Measurements from ENCODE around the gene CDIPT. TPM values are rescaled to one million over a fixed set of nuclear protein-coding genes. Genes with fewer than 3 reads are reported as not detected.

The CDIPT gene
- total RNA-seq, 4 donors from 2014 or later: 68.7 to 112 (median 96.7) TPM

DNA sequence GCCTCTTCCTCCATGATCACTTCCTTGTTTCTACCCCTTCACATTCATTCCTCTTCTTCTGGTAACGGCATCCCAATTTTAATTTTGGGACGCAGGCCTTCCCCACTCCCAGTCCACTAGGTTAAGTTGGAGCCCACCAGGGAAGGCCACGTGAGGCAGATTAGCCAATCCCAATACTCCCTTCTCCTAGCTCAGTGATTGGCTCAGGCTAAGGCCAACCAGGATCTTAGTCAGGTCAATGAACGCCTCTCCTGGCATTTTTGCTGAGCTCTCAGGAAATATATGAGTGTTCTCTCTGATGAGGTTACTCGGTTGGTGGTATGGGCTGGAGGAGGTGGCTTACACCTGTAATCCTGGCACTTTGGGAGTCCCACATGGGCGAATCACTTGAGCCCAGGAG, 21.0 kb upstream of the CDIPT start:
- TF ChIP-seq, protein P1, sequence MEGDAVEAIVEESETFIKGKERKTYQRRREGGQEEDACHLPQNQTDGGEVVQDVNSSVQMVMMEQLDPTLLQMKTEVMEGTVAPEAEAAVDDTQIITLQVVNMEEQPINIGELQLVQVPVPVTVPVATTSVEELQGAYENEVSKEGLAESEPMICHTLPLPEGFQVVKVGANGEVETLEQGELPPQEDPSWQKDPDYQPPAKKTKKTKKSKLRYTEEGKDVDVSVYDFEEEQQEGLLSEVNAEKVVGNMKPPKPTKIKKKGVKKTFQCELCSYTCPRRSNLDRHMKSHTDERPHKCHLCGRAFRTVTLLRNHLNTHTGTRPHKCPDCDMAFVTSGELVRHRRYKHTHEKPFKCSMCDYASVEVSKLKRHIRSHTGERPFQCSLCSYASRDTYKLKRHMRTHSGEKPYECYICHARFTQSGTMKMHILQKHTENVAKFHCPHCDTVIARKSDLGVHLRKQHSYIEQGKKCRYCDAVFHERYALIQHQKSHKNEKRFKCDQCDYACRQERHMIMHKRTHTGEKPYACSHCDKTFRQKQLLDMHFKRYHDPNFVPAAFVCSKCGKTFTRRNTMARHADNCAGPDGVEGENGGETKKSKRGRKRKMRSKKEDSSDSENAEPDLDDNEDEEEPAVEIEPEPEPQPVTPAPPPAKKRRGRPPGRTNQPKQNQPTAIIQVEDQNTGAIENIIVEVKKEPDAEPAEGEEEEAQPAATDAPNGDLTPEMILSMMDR (IDR thresholded peaks at IDR 0.05): no peak
- H3K36me3 ChIP-seq: no peaks in the 10 kb centered on the region
- DNase-seq (ENCODE audit: low spot score in 2 of 2): no peak
- peaks cover under 1% of the 10 kb centered on the region for H3K27me3 ChIP-seq
- H3K27ac ChIP-seq: no peak overlapping the region
- 57% methylated on average over 6 of the region's 6 CpGs for WGBS
- no peaks in the 10 kb centered on the region for H3K9me3 ChIP-seq
- H3K4me3 ChIP-seq: no peak overlapping the region
- H3K4me1 ChIP-seq: no peaks in the 10 kb centered on the region

DNA sequence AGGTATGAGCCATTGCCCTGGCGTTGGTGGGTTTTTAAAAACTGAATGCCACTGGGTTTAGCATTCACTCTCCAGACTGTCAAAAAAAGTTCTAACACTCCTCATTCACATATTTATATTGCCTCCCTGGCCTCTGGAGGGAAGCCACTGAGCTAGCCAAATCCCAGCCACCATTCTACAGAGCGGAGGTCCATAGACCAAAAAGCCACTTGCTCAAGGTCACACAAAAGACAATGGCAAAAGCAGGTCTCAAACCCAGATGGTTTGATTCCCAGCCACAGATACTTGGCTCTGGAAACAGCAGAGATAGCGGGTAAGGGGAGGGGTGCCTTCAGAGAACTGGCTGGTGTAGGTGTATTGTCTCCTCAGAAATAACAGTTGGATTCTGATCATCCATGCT, 18.0 kb upstream of the CDIPT start:
- Histone ChIP-seq H3K27ac (no peak overlapping the region), H3K27me3 (peaks cover 30% of the 10 kb centered on the region), H3K4me3 (no peak overlapping the region), H3K36me3 (no peaks in the 10 kb centered on the region), H3K4me1 (peaks cover 13% of the 10 kb centered on the region), H3K9me3 (no peaks in the 10 kb centered on the region)
- no peak for DNase-seq (ENCODE audit: low spot score in 2 of 2)
- 81% methylated on average over 3 of the region's 3 CpGs for WGBS
- TF ChIP-seq POLR2AphosphoS5 (IDR thresholded peaks at IDR 0.05) (no peak), EP300 (IDR thresholded peaks at IDR 0.05) (no peak), POLR2A (IDR thresholded peaks at IDR 0.05) (no peak)
- TF ChIP-seq, protein P1 (IDR thresholded peaks at IDR 0.05): no peak

DNA sequence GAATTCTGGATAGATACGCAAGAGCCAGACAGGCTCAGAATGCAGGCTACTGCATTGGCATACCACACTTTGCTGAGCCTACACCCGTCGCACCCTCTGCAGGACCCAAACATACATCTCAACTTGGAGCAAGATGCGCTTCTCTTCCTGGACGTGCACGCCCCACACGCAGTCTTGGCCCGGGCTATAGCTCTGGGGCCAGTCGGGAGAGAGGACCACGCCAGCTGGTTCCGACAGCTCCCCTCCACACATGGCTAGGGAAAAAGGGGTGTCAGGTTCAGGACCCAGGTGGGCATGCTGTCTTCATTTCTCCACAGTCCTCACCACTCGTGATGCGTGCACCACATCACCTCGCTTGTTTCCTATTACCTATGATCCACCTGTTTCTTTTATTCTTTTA, 15.1 kb upstream of the CDIPT start:
- WGBS: 87% methylated on average over 14 of the region's 14 CpGs
- H3K27me3 ChIP-seq: peaks cover 37% of the 10 kb centered on the region
- no peak for TF ChIP-seq POLR2A (IDR thresholded peaks at IDR 0.05)

DNA sequence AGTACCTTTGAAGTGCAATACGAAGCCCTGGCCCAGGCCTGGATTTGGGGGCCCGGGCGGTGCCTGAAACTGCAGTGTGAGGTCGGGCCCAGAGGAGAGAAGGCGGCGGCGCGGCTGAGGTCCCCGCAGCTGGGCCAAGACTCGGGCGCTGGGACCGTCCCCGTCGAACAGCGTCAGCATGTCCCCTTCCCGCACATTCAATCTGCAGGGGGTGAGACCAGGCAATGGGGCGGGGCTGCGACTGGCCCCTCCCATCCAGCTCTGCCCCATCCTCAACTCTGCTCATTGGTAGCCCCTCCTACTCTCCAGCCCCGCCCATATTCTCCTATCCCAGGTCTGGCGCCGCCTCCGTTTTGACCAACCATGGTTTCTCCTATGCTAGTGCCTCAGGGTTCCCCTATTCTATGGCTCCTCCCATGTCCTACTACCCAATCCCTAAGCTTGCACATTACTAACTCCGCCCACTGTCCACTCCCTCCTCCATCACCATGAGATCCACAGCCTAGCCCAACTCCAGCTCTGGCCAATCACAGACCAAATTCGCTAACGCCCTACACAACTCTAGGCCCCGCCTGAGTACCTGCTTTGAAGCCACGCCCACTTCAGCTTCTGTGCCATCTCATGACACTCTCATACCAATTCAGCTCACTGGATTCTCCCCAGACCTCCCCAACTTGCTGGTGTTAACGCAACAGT, 14.4 kb upstream of the CDIPT start:
- no peak for TF ChIP-seq POLR2AphosphoS5 (IDR thresholded peaks at IDR 0.05)
- no peak for TF ChIP-seq POLR2A (IDR thresholded peaks at IDR 0.05)
- no peak for TF ChIP-seq EP300 (IDR thresholded peaks at IDR 0.05)
- TF ChIP-seq, protein P1 (IDR thresholded peaks at IDR 0.05): no peak
- Histone ChIP-seq H3K9me3 (no peaks in the 10 kb centered on the region), H3K27ac (no peak overlapping the region), H3K27me3 (peaks cover 37% of the 10 kb centered on the region), H3K36me3 (no peaks in the 10 kb centered on the region), H3K4me1 (peaks cover 13% of the 10 kb centered on the region), H3K4me3 (no peak overlapping the region)
- 22% methylated on average over 15 of the region's 28 CpGs for WGBS
- no peak for DNase-seq (ENCODE audit: low spot score in 2 of 2)

More for the DNA sequence above, 15.1 kb upstream of the CDIPT start:
- H3K9me3 ChIP-seq: no peaks in the 10 kb centered on the region
- H3K4me1 ChIP-seq: peaks cover 13% of the 10 kb centered on the region
- H3K4me3 ChIP-seq: no peak overlapping the region
- no peaks in the 10 kb centered on the region for H3K36me3 ChIP-seq
- no peak overlapping the region for H3K27ac ChIP-seq
- no peak for DNase-seq (ENCODE audit: low spot score in 2 of 2)

DNA sequence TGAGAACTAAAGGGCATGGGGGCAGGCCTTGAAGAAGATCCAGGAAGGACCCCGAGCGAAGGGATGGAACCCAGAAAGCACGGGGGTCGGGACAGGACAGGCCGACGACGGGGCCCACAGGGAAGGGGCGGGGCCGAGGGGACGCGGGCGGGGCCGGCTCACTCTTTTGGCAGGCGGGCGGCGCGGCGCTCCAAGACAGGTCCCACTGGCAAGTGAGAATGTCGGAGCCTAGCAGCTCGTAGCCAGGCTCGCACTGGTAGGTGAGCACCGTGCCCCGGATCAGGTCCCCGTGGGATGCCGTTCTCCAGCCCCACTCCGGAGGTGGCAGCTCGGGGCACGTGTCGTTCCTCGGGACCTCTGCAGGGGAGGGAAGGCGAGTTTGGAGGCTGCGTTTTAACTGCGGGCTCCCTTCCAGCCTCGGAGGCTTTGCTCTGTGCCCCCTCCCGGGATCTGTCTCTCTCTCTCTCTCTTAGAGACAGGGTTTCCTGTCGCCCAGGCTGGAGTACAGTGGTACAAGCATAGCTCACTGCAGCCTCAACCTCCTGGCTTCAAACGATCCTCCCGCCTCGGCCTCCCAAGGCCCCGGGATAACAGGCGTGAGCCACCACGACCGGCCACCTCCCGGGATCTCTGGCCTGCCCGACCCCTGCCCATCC, 13.7 kb upstream of the CDIPT start:
- H3K4me3 ChIP-seq: peak overlapping the region; percentile 28
- H3K36me3 ChIP-seq: no peaks in the 10 kb centered on the region
- no peak for DNase-seq (ENCODE audit: low spot score in 2 of 2)
- peaks cover 13% of the 10 kb centered on the region for H3K4me1 ChIP-seq
- H3K27me3 ChIP-seq: peaks cover 37% of the 10 kb centered on the region
- WGBS: under 1% methylated on average over 10 of the region's 45 CpGs
- no peak overlapping the region for H3K27ac ChIP-seq
- TF ChIP-seq, protein P1 (IDR thresholded peaks at IDR 0.05): no peak
- TF ChIP-seq EP300 (IDR thresholded peaks at IDR 0.05) (no peak), POLR2AphosphoS5 (IDR thresholded peaks at IDR 0.05) (no peak), POLR2A (IDR thresholded peaks at IDR 0.05) (no peak)
- no peaks in the 10 kb centered on the region for H3K9me3 ChIP-seq
